Cardiac fibroblast (primary cell): ENCODE measurements around the gene SH2D5.

ENCODE experiments used
- DNase-seq, 2 donors: peaks; one replicate each; pipeline versions ENCODE4 v3.0.0 to v3.0.0-alpha.2; 2010; ENCODE audit warnings: low read depth in 2 of 2
- H3K4me3 ChIP-seq, 2 donors: replicated peaks in 1 of 2; 1 replicate in 1 of 2; 2 replicates in 1 of 2; pipeline ENCODE4 v1.5.1; 2011; ENCODE audit warnings: low read depth in 2 of 2, low read length in 2 of 2, mild to moderate bottlenecking in 2 of 2, moderate library complexity in 1 of 2
- TF ChIP-seq, protein P1 (sequence below): IDR thresholded peaks from one replicate; pipeline ENCODE4 v1.5.1; 2011; ENCODE audit warnings: low read depth, mild to moderate bottlenecking, low read length, inconsistent platforms

The SH2D5 gene

DNA sequence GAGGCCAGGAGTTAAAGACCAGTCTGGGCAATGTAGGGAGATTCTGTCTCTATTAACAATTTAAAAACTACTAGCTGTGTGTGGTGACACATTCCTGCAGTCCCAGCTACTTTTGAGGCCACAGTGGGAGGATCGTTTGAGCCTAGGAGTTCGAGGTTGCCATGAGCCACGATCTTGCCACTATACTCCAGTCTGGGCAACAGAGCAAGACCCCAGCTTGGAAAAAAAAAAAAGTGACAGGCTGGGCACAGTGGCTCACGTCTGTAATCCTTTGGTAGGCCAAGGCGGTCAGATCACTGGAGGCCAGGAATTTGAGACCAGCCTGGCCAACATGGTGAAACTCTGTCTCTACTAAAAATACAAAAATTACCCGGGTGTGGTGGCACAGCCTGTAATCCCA is 27.8 kb upstream of the SH2D5 start:
- H3K4me3 ChIP-seq, result no peak overlapping the region
- TF ChIP-seq, protein P1, sequence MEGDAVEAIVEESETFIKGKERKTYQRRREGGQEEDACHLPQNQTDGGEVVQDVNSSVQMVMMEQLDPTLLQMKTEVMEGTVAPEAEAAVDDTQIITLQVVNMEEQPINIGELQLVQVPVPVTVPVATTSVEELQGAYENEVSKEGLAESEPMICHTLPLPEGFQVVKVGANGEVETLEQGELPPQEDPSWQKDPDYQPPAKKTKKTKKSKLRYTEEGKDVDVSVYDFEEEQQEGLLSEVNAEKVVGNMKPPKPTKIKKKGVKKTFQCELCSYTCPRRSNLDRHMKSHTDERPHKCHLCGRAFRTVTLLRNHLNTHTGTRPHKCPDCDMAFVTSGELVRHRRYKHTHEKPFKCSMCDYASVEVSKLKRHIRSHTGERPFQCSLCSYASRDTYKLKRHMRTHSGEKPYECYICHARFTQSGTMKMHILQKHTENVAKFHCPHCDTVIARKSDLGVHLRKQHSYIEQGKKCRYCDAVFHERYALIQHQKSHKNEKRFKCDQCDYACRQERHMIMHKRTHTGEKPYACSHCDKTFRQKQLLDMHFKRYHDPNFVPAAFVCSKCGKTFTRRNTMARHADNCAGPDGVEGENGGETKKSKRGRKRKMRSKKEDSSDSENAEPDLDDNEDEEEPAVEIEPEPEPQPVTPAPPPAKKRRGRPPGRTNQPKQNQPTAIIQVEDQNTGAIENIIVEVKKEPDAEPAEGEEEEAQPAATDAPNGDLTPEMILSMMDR, result no peak
- DNase-seq, result no peak

DNA sequence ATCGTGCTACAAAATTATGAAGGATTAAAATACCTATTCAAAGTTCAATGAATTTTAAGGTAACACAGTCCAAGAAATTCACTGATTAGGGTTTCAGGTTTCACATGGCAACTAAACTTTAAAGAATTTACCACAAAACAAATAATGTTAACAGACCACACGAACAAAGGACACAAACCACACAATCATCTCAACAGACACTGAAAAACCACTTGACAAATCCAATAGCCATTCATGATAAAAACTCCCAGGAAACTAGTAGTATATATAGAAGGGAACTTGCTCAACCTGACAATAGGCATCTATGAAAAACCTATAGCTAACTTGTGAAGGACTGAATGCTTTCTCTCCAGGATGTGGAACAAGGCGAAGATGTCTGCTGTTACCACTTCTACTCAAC is 21.1 kb upstream of the SH2D5 start:
- DNase-seq, result peak in 1 of 2 donors; percentile 29
- TF ChIP-seq, protein P1, result no peak

DNA sequence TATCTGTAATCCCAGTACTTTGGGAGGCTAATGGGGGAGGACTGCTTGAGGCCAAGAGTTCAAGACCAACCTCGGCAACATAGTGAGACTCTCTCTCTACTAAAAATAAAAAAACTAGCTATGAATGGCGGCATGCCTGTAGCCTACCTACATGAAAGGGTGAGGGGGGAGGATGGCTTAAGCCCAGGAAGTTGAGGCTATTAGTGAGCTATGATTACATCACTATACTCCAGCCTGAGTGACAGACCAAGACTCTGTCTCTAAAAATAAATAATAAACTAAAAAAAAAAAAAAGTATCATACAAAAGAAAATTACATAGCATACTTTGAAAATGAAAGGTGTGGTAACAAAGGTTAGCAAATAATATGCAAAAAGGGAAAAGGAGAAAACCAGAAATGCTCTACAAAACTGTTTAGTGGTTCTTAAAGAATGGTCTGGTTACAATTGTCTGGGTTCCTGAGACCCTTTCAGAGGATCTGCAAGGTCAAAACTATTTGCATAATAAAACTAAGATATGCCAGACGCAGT is 19.0 kb upstream of the SH2D5 start:
- no peak overlapping the region for H3K4me3 ChIP-seq
- DNase-seq, result no peak
- TF ChIP-seq, protein P1, result no peak

More for the DNA sequence above, 21.1 kb upstream of the SH2D5 start:
- no peak overlapping the region for H3K4me3 ChIP-seq

- peak in 1 of 2 donors; percentile 24 for DNase-seq
- TF ChIP-seq, protein P1, result no peak
- H3K4me3 ChIP-seq, result no peak overlapping the region
These were observed 10.2 kb upstream of the SH2D5 start for GRCh38 chr1:20742671-20743070.

- DNase-seq, result no peak
- no peak overlapping the region for H3K4me3 ChIP-seq
- TF ChIP-seq, protein P1, result no peak
These were observed 8.3 kb upstream of the SH2D5 start for GRCh38 chr1:20740781-20741180.

- H3K4me3 ChIP-seq, result no peak overlapping the region
- DNase-seq, result peak; percentile 61 to 67
- TF ChIP-seq, protein P1, result no peak
These were observed 6.7 kb upstream of the SH2D5 start for GRCh38 chr1:20739225-20739624.

- no peak overlapping the region for H3K4me3 ChIP-seq
- TF ChIP-seq, protein P1, result no peak
- DNase-seq, result peak in 1 of 2 donors; percentile 18
These were observed 3.1 kb upstream of the SH2D5 start for GRCh38 chr1:20735581-20736111.
